Nucleus accumbens (tissue), 56 donors: ENCODE measurements around the gene SH3BP2.
A peak's percentile ranks its signal among the peaks of the same experiment; 100 is the strongest.

Experiments used
- DNase-seq, 56 donors: peaks; one replicate each; lab custom pipeline; 2025; lab: John Stamatoyannopoulos, UW

SH3BP2 gene

GRCh38 chr4:2789793-2790582 lies 2.9 kb upstream of the SH3BP2 start:
- no peak for DNase-seq

- DNase-seq = no peak
Observed at GRCh38 chr4:2790583-2791517, 2.0 kb upstream of the SH3BP2 start.

DNA sequence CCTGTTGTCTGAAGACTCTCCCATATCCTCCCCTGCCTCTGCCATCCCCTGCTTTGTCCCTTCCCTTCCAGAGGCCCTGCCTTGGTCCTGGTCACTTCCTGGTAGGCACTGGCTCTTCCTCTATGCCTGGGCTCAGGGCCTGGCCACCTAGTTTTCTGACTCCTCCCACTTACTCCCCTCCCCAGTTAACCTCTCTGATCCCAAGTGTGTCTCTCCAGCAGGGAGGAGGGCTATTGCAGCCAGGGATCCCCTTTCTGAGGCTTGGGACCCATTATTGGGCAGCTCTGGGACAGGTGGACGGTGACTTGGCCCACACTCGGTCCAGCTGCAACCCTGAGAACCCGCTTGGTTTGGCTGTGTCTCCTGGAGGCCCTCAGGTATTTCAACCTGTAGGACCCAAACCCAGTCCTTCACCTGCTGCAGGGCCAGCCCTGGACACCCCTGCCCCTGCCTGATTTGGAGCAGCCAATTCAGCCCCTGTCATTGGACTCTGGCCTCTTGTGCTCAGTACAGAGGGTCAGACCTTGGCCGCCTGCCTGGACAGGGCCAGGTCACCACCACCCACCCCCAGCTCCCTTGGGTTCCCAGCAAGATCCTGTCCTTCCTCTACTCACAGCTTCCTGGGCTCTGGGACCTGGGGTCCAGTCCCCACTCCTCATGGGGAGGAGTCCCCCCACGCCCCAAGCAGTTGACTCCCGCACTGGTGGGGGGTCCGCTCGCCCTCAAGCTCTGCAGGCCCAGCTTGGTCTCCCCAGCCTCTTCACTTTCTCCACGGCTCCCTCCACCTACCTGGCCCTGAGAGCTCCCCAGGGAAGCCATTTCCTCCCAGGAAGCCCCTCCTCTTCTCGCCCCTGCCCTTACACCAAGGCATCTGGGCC lies 1.1 kb upstream of the SH3BP2 start:
- no peak for DNase-seq

DNA sequence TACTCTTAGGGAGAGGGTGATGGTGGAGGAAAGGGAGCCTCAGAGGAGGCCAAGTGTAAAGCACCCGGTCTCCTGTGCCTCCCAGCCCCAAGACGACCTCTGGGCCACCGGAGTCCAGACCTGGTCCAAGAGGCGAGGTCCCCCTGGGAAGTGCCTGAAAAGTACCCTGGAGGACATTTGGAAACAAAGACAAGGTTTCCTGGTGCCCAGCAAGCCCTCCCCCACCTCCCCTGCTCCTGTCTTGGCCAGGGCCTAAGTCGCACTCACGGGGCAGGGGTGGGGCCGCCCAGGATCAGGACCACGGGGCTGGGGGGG lies 532 bp upstream of the SH3BP2 start:
- no peak for DNase-seq

DNA sequence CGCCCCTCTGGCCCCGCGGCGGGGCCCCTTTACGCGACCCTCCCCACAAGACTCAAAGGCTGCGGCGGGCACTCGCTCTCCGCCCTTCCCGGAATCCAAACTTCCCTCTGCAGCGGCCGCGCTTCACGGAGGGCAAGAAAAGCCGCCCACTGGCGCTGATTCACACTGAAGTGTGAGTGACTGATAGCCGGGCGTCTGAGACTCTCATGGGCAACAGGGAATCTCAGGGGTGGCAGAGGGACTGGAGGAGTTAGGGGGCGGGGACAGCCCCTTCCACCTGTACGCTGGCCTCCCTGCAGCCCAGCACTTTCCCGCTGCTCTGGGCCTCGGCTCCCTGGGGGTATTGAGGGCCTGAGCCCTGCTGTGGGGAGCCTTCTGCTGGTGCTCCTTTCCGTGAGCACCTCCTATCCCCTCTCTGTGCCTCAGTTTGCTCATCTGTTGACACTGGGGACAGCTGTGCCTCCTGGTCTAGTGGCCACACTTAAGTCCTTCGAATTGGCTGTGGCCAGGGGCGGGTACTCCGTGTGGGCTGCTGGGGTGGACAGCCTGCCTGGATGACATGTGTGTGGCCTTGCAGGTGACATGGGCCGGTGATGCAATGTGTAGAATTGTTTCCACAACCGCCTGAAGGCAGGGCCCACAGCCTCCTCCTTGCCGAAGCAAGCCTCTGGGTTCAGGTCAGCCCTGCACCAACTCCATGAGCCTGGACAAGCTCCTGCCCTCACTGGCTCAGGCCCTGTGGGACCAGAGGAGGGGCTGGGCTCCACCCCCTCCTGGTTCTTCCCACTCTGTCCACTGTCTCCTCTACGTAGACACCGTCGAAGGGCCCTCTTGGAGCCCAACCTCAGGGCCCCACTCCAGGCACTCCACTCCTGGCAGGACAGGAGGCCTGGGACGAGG lies 951 bp downstream of the SH3BP2 start:
- DNase-seq = no peak

- peak in 9 of 56 donors; percentile 31 to 56 (median 38) for DNase-seq
Observed at GRCh38 chr4:2794486-2795299, 1.8 kb downstream of the SH3BP2 start.

DNA sequence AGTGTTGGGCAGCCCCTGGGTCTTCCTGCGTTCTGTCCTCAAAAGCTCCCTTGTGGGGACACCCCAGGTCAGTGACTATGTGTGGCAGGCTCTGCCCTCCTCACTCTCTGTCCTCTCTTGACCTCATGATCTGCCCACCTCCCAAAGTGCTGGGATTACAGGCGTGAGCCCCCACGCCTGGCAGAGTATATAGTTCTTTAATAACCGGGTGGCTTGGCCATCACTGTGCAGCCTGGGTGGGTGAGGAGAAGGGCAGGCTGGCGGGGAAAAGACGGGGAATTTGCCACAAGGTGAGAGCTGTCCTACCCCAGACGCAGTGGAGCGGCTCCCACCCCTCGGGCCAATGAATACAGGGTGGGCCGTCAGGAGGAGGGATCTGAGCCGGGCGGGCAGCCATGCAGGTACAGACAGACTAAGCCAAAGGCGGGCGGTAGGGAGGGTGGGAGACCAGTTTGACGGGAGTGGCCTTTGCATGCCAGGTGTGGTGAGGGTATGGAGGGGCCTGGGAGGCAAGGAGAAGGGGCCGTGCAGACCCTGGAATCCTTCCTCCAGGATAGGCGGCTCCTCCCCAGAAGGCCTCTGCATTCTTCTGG lies 2.5 kb downstream of the SH3BP2 start:
- no peak for DNase-seq

DNA sequence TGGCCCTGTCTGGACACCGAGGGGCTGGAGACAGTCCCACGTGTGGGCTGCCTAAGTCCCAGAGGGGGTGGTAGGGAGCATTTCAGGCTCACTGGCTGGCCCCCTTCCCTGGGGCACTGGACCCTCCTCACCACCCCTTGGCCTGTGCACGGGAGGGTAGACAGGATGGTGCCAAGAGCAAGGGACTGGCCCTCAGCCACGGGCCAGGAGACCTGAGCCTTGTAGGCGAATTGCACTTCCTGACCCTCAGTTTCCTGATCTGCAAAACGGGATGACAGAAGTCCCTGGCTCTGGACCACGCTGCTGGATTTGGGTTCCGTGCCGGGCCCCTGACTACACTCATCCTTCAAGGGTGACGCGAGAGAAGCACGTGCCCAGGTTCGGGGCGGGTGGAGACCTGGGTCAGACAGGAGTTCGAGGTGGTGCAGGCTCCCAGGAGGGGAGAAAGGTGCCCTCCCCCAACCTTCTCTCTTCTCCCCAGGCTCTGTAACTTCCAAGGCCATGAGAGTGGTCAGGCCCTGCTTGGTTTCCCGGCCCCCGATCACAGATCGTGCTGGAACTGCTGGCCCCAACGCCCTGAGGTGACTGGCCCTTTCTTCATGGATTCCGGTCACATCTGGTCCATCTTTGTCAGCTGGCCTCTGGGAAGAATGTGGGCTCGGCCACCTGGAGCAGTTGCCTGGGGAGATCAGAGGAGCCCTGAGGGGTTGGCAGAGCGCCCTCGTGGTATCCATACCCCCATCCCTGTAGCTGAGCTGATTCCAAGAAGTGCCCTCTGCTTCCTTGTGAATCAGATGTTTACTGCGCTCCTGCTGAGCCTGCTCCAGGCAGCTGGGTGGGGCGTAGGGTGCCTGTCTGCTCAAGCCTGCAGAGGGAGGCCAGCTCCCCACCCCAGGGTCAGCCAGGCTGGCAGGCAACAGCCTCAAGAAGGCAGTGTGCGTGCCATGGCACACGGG lies 3.3 kb downstream of the SH3BP2 start:
- DNase-seq = peak in 1 of 56 donors; percentile 43

DNA sequence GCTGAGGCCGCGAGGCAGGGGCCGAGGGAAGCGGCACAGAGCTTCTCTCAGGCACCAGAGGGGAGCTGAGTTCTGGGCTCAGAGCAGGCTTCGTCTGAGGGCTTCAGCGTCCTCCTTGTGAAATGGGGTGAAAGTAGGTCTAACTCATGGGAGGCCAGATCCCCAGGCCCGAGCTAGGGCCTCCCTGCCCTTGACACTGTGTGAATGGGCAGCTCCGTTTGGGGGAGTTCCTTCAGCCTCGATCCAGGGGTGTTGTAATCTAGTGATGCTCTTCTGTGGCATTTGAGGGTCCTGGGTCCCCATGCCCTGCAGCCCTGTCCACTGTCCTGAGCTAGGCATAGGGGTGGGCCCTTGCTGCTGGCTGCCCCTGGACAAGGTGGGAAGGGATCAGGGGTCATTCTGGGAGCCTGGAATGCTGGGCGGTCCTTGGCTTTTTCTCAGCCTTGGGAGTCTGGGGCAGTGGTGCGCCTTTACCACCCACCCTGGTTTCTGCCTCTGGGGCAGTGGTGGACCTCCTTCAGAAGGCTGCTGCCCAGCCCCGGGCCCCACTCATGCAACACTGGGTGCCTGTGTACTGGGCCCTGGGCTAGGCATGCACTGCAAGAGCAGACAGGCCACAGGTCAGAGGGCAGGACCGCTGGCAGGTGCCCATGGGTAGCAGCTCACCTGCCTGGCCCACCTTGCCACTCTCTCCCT lies 4.1 kb downstream of the SH3BP2 start:
- DNase-seq = no peak

DNA sequence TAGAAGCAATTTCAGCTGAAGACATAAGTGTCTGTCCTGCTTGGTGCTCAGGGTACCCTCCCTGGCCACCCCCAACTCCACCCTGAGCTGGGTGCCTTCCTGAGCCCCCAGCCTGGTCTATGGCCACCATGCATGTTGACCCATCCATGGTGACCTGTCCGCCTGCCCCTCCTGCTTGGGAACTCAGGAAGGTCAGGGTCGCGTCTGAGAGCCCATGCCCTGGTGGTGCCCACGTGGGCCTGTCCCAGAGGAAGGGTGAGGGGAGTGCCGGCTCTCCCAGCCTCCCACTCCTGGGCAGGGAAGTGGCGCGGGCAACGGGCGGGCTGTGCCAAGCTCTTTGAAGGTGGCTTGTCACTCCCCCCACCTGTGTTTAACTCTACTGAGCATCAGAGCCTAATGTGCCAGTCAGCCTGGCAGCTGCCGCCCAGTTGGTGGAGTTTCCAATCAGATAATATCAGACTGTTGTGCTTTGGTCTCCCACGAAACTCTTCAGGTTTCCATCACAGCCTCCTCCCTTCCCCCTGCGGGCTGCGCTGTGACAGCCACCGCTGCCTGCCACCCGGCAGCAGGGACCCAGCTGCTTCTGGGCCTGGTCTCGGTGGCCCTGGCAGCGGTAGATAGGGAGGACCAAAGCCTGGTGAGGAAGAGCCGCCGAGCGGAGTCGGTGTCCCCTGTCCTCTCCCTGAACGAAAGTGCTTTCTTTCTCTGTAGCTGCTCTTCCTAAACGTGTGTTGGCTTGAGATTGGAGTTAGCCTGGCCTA lies 4.8 kb downstream of the SH3BP2 start:
- no peak for DNase-seq

- DNase-seq = peak in 12 of 56 donors; percentile 28 to 56 (median 47)
Observed at GRCh38 chr4:2798399-2799223, 5.7 kb downstream of the SH3BP2 start.

- no peak for DNase-seq
Observed at GRCh38 chr4:2799224-2799911, 6.5 kb downstream of the SH3BP2 start.

DNA sequence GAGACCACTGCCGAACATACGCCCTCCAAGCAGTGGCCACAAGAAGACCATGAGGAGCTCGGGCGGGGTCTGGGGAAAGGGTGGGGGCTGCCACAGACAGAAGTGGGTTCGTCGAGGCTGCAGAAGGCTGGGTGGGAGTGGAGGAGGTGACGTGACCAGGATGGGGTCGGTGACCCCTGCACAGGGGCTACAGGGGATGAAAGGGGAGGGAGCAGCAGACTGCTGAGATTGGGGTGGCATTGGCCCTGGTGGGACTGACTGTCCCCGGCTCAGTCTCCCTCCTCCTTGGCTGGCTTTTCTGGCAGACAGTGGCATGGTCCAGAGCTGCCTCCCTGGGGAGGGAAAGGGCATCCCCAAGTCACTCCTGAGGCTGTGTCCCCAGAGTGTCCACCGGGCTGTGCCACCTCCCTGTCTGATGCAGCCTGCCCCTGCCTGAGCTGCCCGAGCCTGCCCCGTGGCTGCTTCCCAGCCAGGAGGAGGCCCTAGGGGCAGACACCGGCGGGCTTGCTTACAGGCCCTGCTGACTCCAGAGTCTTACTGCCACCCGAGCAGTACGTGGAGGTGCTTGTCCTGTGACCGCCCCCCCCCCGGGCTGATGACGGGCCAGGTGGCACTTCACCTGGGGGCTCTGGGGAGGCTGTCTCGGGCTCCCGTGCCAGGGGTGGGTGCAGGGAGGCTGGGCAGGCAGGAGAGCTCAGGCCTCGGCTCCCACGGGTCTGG lies 7.2 kb downstream of the SH3BP2 start:
- DNase-seq = peak in 2 of 56 donors; percentile 42 to 44
